HG03196 (cell line): ENCODE measurements around the gene IL7R.
"Not testable (repeated sequence)": the region's sequence is repeated elsewhere in the genome, so short reads cannot be mapped to it uniquely, and the experiment has no call there.

Experiments
- ATAC-seq: cut with Tn5 transposase; IDR thresholded peaks from one replicate; pipeline ENCODE4 v1.9.1; 2021; ENCODE audit not compliant: unreplicated experiment

IL7R gene

DNA sequence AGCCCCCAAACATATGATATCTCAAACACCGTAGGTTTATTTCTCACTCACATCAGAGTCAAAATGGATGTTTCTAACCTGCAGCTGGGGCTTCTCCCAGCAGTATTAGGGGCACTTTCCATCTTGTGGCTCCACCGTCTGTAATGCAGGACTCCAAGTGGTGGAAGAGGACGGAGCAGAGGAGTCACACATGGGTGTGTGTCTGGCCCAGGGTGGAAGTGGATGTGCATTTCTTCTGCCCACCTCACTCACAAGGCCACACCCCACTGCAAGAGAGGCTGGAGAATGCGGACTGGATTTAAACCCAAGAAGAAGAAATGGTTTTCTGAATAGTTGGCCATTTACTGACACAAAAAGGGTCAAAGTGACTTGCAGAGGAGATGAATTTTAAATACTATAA is 13.9 kb downstream of the IL7R start:
- no peak for ATAC-seq

DNA sequence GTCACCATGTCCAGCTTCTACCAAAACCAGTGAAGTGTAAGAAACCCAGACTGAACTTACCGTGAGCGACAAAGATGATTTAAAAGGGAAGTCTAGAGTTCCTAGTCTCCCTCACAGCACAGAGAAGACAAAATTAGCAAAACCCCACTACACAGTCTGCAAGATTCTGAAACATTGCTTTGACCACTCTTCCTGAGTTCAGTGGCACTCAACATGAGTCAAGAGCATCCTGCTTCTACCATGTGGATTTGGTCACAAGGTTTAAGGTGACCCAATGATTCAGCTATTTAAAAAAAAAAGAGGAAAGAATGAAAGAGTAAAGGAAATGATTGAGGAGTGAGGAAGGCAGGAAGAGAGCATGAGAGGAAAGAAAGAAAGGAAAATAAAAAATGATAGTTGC is 19.8 kb downstream of the IL7R start:
- ATAC-seq: no peak

DNA sequence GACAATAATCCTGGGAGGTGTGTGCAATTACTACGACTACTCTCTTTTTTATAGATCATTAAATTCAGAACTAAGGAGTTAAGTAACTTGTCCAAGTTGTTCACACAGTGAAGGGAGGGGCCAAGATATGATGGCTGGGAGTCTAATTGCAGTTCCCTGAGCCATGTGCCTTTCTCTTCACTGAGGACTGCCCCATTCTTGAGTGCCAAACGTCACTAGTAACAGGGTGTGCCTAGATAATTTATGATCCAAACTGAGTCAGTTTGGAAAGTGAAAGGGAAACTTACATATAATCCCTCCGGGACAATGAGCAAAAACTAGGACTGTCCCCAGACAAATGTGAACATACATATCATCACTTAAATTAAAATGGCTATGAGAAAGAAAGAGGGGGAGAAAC is 20.2 kb downstream of the IL7R start:
- ATAC-seq: no peak

DNA sequence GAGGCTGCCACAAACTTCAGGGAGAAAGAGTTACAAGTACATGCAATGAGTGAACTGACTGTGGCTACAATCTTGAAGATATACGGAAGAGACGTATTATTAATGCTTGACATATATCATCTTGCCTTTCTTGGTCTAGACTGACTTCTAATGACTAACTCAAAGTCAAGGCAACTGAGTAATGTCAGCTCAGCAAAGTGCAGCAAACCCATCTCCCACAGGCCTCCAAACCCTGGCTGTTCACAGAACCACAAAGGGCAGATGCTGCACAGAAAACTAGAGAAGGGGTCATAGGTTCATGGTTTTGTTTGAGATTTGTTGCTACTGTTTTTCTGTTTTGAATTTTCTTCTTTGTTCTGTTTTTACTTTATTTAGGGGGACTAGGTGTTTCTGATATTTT is 21.0 kb downstream of the IL7R start:
- no peak for ATAC-seq

DNA sequence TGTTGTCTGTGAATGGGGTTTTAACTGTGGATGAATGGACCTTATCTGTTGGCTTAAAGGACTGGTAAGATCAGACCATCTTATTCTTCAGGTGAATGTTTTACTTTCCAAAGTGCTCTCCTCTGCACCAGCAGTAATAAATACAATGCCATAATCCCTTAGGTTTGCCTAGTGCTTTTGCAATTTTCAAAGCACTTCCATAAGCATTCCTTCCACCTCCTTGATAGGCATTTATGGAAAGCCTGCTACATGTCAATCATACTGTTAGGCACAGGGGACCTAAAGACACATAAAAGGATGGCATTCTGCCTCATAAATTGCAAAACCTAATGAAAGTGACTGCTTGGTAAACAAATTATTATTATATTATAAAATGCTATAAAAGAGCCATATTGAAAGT is 21.4 kb downstream of the IL7R start:
- ATAC-seq: no peak

DNA sequence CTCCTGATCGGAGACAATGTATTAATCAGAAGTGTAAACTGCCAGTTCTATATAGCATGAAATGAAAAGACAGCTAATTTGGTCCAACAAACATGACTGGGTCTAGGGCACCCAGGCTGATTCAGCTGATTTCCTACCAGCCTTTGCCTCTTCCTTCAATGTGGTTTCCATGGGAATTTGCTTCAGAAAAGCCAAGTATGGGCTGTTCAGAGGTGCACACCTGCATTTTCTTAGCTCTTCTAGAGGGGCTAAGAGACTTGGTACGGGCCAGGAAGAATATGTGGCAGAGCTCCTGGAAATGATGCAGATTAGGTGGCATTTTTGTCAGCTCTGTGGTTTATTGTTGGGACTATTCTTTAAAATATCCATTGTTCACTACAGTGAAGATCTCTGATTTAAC is 22.4 kb downstream of the IL7R start:
- no peak for ATAC-seq

DNA sequence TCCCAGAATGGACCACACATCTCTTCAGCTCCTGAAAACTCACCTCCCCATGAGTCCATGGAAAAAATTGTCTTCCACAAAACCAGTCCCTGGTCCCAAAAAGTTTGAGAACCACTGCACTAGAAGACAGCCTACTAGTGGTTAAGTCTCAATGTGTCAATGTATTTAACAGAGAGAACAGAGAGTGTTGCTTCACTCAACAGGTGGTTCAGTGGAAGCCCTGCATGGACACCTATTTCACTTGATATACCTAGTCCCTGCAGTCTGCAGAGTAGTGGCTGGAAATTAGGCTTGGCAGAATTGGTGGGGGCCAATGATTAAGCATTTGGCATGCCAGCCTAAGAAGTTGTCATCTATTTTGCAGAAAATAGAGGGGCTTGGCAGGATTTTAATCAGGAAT is 23.0 kb downstream of the IL7R start:
- ATAC-seq: no peak

DNA sequence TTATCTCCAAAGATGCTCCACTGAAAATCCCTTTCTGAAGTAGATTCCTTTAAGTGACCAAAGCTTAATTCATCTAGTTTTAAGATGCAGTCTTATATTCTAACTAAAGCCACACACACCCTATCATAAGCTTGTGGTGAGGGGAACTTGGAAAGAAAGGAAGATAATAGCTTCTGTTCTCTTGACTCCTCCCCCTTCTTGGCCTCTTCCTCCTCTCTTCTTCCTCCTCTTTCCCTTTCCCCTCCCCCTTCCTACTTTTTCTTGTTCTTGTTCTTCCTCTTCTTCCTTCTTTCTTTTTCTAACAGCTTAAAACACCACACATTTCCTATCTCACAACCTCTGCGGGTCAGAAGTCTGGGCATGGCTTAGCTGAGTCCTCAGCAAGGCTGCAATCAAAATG is 23.5 kb downstream of the IL7R start:
- ATAC-seq: no peak

DNA sequence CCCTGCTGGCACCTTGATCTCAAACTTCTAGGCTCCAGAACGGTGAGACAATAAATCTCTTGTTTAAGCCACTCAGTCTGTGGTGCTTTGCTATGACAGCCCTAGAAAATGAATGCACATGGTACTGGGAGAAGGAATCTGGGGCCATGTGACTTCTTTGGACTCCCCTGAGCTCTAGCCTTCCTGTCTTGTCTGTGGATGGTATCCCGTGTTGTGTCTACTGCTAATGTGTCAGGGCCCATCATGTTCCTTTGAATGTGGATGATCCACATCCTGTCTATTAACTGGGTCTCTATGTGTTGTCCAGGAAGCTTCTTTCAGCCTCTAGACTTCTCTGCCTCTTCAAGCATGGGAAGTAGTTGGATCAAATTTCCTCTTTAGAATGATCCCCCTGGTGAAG is 25.1 kb downstream of the IL7R start:
- no peak for ATAC-seq

DNA sequence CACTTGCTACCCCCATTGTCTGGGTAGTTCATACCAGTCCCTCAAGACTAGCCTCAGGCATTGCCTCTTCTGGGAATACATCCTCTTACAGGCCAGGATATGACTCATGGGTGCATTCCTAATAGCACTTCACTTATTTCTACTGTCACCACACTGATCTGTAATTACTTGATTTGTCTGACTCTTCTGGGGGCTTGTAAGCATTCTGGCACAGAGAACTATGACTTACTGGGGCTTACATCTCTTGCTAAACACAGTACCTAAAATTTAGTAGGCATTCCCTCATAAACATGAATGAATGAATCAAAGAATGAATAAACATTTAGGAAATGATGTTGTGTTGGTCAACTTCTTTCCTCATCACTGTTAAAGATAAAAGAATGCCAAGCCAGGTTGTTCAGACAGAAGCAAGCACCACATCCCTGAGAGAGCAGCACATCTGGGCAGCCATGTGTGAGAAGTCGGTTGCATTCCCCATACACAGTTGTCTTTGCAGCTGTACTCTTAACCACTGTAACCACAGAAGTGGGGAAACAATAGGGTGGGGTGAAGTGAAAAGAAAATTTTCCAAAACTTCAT is 27.6 kb downstream of the IL7R start:
- peak; percentile 66 for ATAC-seq

DNA sequence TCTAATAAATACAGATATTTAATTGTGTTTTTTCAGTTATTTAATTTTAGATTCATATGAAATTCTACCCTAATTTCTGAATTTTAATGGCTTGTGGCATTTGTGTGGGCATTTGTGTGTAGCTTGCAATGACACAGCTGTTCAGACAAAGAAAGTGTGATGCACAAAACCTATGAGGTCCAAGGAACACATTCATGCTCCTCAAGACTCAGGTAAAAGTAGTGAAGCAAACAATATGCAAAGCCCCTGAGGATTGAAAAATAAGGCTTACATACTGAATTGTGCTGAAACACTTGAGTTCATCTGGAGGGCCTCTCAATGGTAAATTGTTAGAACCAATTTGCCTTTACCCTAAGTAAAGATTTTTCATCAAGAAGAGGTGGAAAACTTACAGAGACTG is 28.1 kb downstream of the IL7R start:
- ATAC-seq: no peak

DNA sequence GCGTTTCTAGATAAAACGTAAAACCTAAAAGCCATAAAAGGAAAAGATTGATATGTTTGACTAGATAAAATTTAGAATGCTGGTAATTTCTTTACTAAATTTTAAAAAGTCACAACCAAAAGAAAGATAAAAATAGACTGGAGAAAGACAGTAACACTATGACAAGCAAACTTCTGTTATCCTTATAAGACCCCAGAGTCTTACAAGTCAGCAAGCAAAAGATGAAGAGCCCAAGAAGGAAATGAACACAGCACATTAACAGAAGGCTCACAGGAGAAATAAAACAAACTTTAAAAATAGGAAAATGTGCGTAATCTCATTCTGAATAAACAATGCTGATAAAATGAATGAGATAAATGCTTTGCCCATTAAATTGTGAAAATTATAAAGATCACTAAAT is 29.7 kb downstream of the IL7R start:
- ATAC-seq: no peak

DNA sequence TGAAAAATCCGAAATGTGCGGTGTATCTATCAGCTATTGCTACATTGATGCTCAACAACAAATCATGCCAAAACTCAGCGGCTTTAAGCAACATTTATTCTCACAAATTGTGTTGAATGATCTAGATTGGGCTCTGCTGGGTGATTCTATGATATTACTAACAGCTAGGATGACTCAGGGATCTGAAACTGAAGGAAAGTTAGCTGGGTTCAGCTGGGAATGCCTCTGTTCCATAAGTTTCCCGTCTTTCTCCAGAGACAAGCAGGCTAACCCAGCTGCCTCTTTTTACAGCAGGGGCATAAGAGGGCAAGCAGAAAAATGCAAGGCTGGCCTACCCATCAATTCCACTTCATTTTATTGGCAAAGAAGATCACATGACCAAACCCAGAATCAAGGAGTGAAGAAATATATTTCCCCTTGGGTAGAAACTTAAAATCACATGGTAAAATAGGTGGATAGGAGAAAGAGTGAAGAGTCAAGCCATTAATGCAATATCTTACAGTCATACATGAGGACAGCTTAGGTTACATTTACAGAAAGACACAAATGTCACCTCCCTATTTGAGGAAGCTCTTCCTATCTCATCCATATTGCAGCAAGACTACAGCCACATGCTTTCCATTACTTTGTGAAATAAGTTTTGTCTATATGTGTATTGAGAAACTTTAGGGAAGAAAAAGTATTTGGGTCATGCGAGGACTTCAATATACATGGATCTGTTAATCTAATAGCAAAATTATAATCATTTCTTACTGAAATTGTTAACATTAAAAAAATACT is 30.8 kb downstream of the IL7R start:
- no peak for ATAC-seq

DNA sequence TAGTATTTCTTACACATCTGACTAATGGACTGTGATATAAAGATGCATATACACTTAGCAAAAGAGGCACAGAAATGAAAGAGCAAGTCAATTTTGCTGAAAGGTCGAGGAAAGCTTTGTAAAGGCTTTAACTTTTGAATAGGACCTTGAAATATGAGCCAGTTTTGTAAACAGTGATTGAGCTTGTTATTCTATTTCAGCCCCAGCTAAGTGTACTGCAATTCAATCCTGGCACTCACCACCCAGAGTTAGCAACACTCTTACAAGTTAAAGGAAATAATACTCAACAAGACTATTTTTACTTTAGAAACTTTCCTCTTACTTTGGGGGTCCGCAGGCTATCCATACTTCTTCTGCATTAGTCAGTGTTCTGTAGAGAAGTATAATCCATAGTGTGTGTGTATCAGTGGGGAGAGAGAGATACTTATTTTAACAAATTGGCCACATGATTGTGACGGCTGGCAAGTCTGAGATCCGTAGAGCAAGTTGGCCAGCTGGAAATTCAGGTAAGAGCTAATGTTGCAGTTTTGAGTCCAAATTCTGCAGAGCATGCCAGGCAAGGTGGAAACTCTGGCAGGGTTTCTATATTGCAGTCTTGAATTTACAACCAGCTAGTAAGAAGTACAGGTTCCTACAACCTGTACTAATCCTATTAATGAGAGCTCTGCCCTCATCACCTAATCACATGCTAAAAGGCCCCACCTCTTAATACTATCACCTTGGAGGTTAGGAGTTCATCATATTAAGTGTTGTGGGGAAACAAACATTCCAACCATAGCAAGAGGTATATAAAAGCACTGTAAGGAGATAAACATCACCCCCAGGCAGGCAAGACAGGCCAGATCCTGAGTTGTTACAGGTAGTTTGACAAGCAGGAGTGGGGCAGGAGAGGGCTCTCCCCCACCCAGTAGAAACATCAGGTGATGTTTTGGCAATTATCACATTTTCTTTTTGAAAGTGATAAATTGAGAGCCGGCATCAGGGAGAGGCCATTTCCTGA is 33.6 kb downstream of the IL7R start:
- no peak for ATAC-seq

DNA sequence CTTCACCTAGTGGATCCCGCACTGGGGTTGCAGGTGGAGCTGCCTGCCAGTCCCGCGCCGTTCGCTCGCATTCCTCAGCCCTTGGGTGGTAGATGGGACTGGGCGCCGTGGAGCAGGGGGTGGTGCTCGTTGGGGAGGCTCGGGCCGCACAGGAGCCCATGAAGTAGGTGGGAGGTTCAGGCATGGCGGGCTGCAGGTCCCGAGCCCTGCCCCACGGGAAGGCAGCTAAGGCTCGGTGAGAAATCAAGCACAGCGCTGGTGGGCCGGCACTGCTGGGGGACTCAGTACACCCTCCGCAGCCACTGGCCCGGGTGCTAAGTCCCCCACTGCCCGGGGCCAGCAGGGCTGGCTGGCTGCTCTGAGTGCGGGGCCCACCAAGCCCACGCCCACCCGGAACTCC is 36.1 kb downstream of the IL7R start:
- not testable (repeated sequence) for ATAC-seq

DNA sequence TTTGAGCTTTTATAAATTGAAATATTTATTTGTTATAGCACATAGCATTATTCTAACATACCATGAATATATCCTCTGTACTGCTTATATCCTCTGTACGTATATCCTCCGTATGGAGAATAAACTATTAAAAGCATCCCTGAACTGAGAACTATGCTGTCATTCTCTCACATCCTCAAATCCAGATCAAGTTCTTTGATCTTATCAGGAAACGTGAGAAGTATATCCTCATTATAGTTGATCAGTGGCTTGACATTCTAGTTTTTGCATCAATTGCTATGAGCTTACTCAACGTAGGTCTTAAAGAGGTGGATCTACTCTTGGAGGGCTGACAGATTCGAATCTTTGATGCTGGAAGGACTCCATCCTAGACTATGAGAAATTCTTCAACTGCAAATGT is 37.4 kb downstream of the IL7R start:
- no peak for ATAC-seq

DNA sequence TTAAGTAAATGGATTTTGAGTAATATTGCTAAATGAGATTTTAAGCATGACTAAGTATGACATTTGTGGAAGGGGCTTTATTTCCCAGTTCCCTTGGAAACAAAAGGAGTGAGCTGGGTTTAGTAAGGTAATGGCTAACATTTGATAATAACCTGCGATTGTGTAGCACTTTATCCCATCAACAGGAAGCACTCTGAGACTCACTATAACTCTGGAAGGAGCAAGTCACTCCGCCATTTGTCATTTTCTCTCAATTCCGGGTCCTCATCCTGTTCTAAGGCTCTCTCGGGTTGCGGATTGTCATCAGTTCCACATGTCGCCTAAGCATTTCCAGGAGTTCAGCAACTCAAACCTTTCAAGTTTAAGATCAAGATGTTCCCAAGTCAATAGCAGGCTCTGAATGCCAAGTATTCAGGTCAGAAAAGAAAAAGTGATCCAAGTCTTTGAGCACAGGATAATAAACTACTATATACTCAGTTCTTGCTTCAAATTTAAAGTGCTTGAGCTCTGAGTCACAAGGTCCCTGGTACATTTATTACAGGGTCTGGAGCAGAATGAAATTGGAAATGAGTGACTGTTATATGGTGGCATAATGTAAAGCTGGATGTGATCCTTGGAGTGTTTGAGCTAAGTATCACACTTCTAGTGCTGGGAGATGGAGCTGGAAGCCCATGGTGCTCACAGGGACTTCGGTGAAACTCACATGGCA is 42.4 kb downstream of the IL7R start:
- ATAC-seq: no peak

DNA sequence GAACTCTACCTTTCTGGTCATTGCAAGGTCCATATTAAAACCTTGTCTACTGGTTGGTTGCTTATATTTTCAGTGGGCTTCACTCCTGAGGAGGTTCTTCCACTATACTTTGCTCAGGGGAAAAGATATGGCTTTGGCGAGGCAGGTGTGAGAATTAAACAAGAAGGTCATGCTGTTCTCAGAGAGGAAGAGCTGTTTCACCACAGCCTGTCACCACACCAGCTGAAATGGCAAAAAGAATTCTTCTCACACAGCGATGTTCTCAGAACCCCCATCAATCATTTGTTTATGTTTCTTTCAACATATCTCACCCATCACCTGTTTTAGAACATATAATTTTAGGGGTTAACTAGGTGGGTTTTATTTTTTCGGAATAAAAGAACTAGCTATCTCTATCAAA is 43.1 kb downstream of the IL7R start:
- ATAC-seq: no peak

DNA sequence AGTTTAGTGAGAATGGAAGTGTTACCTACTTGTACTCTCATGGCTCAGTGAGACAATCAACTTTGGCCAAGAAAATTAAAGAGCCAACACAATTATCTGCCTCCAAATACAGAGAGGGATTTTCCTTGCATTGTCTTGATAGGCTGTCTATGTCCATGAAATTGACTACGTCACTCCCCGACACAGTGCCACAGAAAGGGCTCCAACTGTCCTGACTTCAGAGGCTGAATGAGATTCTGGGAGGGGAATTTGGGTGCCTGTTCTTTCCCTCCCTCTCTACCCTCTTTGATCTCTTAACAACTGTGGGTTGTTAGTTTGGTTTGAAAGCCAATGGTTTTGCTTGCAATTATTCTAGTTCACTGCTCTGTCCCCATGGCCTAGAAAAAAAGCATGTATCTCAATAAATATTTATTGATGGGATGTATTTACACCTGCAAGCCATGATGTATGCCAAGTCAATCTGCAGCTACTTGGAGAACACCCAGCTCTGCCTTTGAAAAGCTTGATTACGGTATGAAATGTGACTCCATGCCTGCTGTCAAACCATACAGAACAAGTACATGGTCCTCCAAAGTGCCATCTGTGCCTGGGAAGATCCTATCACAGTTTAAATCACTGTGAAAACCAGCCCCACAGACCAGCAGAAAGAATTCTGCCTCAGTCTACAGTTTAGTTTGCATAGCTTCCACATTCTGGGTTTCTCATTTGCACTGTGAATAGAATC is 44.4 kb downstream of the IL7R start:
- no peak for ATAC-seq

DNA sequence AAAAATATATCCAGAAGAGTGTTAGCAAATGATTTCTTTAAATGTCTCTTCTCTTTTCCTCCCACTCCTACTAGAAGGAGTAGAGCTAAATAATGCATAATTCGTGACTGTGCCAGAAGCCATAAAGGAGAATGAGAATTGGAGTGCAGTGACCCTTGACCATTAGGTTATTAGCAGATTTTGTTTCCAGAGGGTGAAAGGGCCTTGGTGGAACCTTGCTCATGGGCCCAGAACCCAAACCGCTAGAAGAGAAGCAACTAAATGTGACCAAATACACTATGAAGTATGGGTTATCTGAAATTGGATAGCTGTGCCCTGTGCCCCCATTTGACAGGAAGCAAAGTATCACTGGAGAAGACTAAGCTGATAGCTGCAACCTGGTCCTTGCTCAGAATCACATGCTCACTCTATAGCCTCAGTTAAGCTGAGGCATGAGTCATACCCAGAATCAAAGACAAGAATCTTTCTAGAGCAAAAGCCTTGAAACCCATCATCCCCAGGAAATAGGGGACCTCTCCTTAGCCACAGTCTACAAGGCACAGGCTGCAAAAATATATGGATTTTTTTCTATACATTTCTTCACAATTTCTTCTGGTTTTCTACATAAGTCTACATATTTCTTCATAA is 45.5 kb downstream of the IL7R start:
- ATAC-seq: peak; percentile 66
